Subcutaneous preadipocyte (primary cell): Measurements from ENCODE around the gene TMEM200B. TPM values are rescaled to one million over a fixed set of nuclear protein-coding genes. Genes with fewer than 3 reads are reported as not detected.

Experiments
- small RNA-seq: library from RNA; depleted of rRNA; stranded (forward); fragments of <200 nt; gene quantifications from one replicate; pipeline ENCODE3, GENCODE V24; 2012
- total RNA-seq: library from RNA; depleted of rRNA; stranded (reverse); fragments of >200 nt; gene quantifications from 2 replicates; pipeline ENCODE4 v1.2.3, GENCODE V29; 2012

Gene TMEM200B
- total RNA-seq, result 9.9 and 11.5 TPM in 2 replicates

DNA sequence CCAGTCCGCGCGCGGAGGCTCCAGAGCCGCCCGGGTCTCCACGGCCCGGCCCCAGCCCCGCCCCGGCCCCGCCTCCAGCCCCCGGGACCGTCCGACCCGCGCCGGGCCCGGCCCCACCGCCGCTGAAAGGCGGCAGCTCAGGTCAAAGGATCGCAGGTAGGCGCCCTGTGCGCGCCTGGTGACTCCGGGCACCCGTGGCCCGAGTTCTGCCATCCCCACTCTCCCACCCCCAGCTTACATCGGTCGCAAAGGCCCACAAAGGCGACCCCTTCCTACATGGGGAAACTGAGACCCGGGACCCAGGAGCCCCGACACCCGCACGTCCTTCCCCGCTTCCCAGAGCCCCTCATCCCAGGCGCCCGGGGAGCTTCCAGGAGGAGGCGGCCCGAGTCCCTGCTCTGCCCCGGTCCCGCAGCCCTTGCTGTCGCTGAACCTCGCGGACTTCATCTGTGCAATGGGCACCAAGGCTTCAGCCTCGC lies at the start of gene TMEM200B:
TSS of gene TMEM200B (minus strand) at position 17 of the 479 bp plus-strand sequence. CDS start 2,075 bp downstream, outside the sequence.

Small RNA genes within 50 kb of the gene (small RNA-seq; reads per million reads assigned to genes)
- gene RF02271, result not detected

Other genes with a start within 250 kb of the TMEM200B start
- gene EPB41, start 209.3 kb downstream of the TMEM200B start, total RNA-seq, result 9.0 and 10.3 TPM in 2 replicates
- gene SRSF4, start 58.0 kb upstream of the TMEM200B start, total RNA-seq, result 23.1 and 32.8 TPM in 2 replicates
- gene MECR, start 107.0 kb upstream of the TMEM200B start, total RNA-seq, result 36.7 and 43.2 TPM in 2 replicates
- 8.8 and 20.1 TPM in 2 replicates for gene PTPRU, start 112.6 kb upstream of the TMEM200B start, total RNA-seq